HepG2 (cell line): Measurements from ENCODE around the gene RGS10. TPM values are rescaled to one million over a fixed set of nuclear protein-coding genes. Genes with fewer than 3 reads are reported as not detected.
A peak's percentile ranks its signal among the peaks of the same experiment; 100 is the strongest.

Experiments used
- ATAC-seq: fragments of 200-7000 bp; cut with Tn5 transposase; 3 replicates; pipeline ENCODE4 v1.9.1; 2020; ENCODE audit warnings: mild to moderate bottlenecking, moderate library complexity
- BruUV-seq: library from RNA; stranded (reverse); fragments of 400-500 nt; replicated peaks from 2 replicates; lab custom pipeline; 2021; lab: Mats Ljungman, UMichigan
- CTCF ChIA-PET: fragments of 300-600 bp; formaldehyde crosslinking; extraction: SDS; loops from one replicate; lab custom pipeline; 2021; ENCODE audit warnings: low total read pairs, inconsistent platforms, low intra/inter-chr PET ratio; lab: Yijun Ruan, JAX
- POLR2A ChIA-PET: fragments of 350-600 bp; sonication (Branson Sonifier 250); formaldehyde crosslinking; loops from one replicate; lab custom pipeline; 2020; ENCODE audit warnings: antibody characterized with exemption, inconsistent platforms; lab: Yijun Ruan, JAX
- DNase-seq: peaks from one replicate; pipeline ENCODE4 v3.0.0-alpha.2; 2015; ENCODE audit warnings: low spot score
- FAIRE-seq: peaks from 3 replicates; lab custom pipeline; 2011; peaks lifted over from hg19 to GRCh38; lab: Jason Lieb, UNC
- H2AFZ ChIP-seq: one replicate; pipeline ENCODE4 v1.6.1; 2011; ENCODE audit warnings: low read length, inconsistent platforms
- H3K27ac ChIP-seq: fragments of 300-600 bp; 3 replicates; pipeline ENCODE4 v1.8.0; 2011; ENCODE audit warnings: mixed run types, mild to moderate bottlenecking, mixed read lengths, low read length, inconsistent platforms; ENCODE audit not compliant: insufficient read depth; ENCODE audit errors: extremely low read length
- H3K27me3 ChIP-seq, 2 experiments: fragments of 200-600 bp in 1 of 2; 2 replicates in 1 of 2; 3 replicates in 1 of 2; pipeline versions ENCODE4 v1.6.0 to v1.8.0; 2011; ENCODE audit warnings: low read length in 2 of 2, mild to moderate bottlenecking in 2 of 2, moderate library complexity in 2 of 2, inconsistent platforms in 1 of 2; ENCODE audit not compliant: insufficient read depth in 2 of 2, control insufficient read depth in 1 of 2
- H3K36me3 ChIP-seq, 2 experiments: fragments of 200-600 bp in 1 of 2; replicated peaks in 1 of 2; 2 replicates in 1 of 2; 3 replicates in 1 of 2; pipeline versions ENCODE4 v1.5.1 to v1.8.0; 2011; ENCODE audit warnings: low read length in 2 of 2, inconsistent platforms in 1 of 2; ENCODE audit not compliant: insufficient read depth in 2 of 2, control insufficient read depth in 1 of 2
- H3K4me1 ChIP-seq: 2 replicates; pipeline ENCODE4 v1.5.1; 2012; ENCODE audit warnings: low read length, inconsistent platforms; ENCODE audit not compliant: insufficient read depth
- H3K4me2 ChIP-seq: 2 replicates; pipeline ENCODE4 v1.6.0; 2011; ENCODE audit warnings: low read depth, low read length, inconsistent platforms
- H3K4me3 ChIP-seq, 3 experiments: fragments of 200-600 bp in 1 of 3; sonication (generic), shearing (Covaris generic) in 1 of 3; replicated peaks in 1 of 3; 2 replicates each; pipeline ENCODE4 v1.5.1; 2011 to 2016; ENCODE audit warnings: low read length in 3 of 3, inconsistent platforms in 2 of 3, low read depth in 2 of 3, mild to moderate bottlenecking in 2 of 3, control low read depth in 1 of 3, mixed read lengths in 1 of 3; ENCODE audit not compliant: insufficient read depth in 1 of 3
- H3K79me2 ChIP-seq: one replicate; pipeline ENCODE4 v1.6.1; 2011; ENCODE audit warnings: low read length, inconsistent platforms; ENCODE audit not compliant: insufficient read depth
- H3K9ac ChIP-seq: 2 replicates; pipeline ENCODE4 v1.6.0; 2011; ENCODE audit warnings: mild to moderate bottlenecking, low read depth, low read length, inconsistent platforms; ENCODE audit not compliant: insufficient read depth
- H3K9me3 ChIP-seq: 2 replicates; pipeline ENCODE4 v1.5.1; 2012; ENCODE audit warnings: mild to moderate bottlenecking, low read length
- H4K20me1 ChIP-seq: 2 replicates; pipeline ENCODE4 v1.6.0; 2011; ENCODE audit warnings: inconsistent platforms, mild to moderate bottlenecking, low read length, moderate library complexity; ENCODE audit not compliant: insufficient read depth
- NR2F1 ChIP-seq, 2 experiments: fragments of 450-650 bp in 1 of 2; formaldehyde crosslinking in 1 of 2; IDR thresholded peaks; 2 replicates each; pipeline versions ENCODE4 v1.5.0 to v1.6.1; 2016 to 2020; ENCODE audit warnings: mild to moderate bottlenecking in 1 of 2, missing compliant biosample characterization in 1 of 2, missing genetic modification reagents in 1 of 2, moderate library complexity in 1 of 2
- NR2F6 ChIP-seq, 2 experiments: IDR thresholded peaks; 2 replicates each; pipeline ENCODE4 v1.6.1; 2016; ENCODE audit warnings: antibody characterized with exemption in 1 of 2, mild to moderate bottlenecking in 1 of 2
- PREB ChIP-seq: sonication (generic); formaldehyde crosslinking; IDR thresholded peaks from 2 replicates; pipeline ENCODE4 v1.4.0; 2020; ENCODE audit warnings: missing genetic modification reagents
- RARA ChIP-seq: IDR thresholded peaks from 2 replicates; pipeline ENCODE4 v1.6.1; 2016; ENCODE audit warnings: missing genetic modification reagents, missing compliant biosample characterization
- ZFY ChIP-seq: sonication (generic); formaldehyde crosslinking; IDR thresholded peaks from 2 replicates; pipeline ENCODE4 v1.4.0; 2020; ENCODE audit warnings: missing genetic modification reagents
- ZNF713 ChIP-seq: sonication (generic); formaldehyde crosslinking; IDR thresholded peaks from 2 replicates; pipeline ENCODE4 v1.4.0; 2020; ENCODE audit warnings: mild to moderate bottlenecking, missing genetic modification reagents
- WGBS: methylation state at CpG from one replicate; pipeline ENCODE4 v1.1.6; 2017; ENCODE audit warnings: low lambda C conversion rate; 5-methylcytosine and 5-hydroxymethylcytosine counted together
- in situ Hi-C: cut with HindIII; loops from 2 replicates; pipeline ENCODE4 v1.10.0; 2017; ENCODE audit warnings: low pct_unique_long_range_greater_than_20kb; ENCODE audit not compliant: extremely low pct_ligation_motif_present
- intact Hi-C: fragments of 100-400 bp; cut with micrococcal nuclease; formaldehyde crosslinking; loops from one replicate; pipeline ENCODE4 v1.10.0; 2022; ENCODE audit not compliant: unreplicated experiment
- polyA plus RNA-seq, 8 experiments: library from polyadenylated mRNA; depleted of rRNA in 3 of 8; stranded (reverse) in 7 of 8; unstranded in 1 of 8; fragments of >200 nt; fragmentation: Illumina TruSeq in 4 of 8; extraction: Trizol in 4 of 8; gene quantifications; 2 replicates each; pipeline versions ENCODE4 v1.2.1 to v1.2.3, GENCODE V29; 2011 to 2016; ENCODE audit warnings: low read depth in 4 of 8, missing spikeins in 1 of 8, mixed read lengths in 1 of 8; ENCODE audit not compliant: insufficient read depth in 1 of 8
- total RNA-seq, 5 experiments: library from RNA; depleted of rRNA; stranded (reverse); fragments of >200 nt; fragmentation: Illumina TruSeq; extraction: Trizol; gene quantifications; 2 replicates each; pipeline ENCODE4 v1.2.3, GENCODE V29; 2016; ENCODE audit warnings: low read depth in 1 of 5
- TF ChIP-seq, protein P1 (sequence below): sonication (generic); formaldehyde crosslinking; IDR thresholded peaks from 2 replicates; pipeline ENCODE4 v1.8.0; 2022; ENCODE audit warnings: mild to moderate bottlenecking, missing genetic modification reagents; ENCODE audit not compliant: insufficient replicate concordance

The RGS10 gene
- total and polyA plus RNA-seq, 2 of the 13 experiments (the other 11 are each of a cell fraction or from before 2014, with no cell fraction given): 1.7 to 5.1 TPM

DNA sequence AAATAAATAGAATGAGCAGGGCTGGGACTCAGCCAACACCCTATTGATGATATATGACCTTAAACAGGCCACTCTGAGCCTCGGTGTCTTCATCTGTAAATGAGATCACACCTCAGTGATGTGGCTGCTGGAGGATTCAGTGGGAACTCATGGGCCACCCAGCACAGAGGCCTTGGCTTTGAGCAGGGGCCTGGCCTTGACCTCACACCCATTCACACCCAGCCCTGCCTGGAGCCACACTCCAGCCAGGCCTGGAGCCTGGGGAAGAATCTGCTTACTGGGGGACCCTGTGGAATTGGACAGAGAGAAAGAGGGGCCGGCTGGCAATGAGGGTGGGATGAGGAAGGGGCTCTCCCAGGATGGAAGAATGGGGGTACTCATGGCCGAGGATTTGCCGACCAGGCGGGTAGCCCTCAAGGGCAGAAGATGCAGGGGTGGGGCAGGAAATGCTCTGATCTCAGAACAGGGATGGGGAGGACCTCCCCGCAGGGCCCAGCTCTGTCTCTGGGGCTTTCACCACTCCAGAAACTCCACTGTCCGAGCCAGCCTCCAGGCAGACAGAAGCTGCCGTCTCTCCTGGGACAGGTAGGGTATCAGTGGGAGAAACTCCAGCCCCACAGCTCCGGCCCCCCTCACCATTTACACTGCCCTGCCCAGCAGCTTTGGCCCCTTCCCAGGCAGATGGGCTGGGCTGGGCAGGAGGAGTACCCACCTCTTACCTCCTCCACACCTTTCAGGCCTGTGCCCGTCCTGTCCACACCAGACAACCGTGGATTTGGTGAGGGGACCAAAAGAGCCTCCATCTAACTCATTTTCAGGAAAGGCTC, 81.9 kb downstream of the RGS10 start:
- DNase-seq (no peak), ATAC-seq (peak; percentile 55), FAIRE-seq (no peak)
- Histone ChIP-seq H3K4me2 (no peak overlapping the region), H3K4me1 (peaks cover 12% of the 10 kb centered on the region), H4K20me1 (no peaks in the 10 kb centered on the region), H3K27ac (no peak overlapping the region), H3K79me2 (no peaks in the 10 kb centered on the region), H3K4me3 (no peak overlapping the region), H3K36me3 (no peaks in the 10 kb centered on the region), H2AFZ (no peak overlapping the region), H3K9ac (no peak overlapping the region), H3K9me3 (no peaks in the 10 kb centered on the region), H3K27me3 (peaks cover 0 to 3% of the 10 kb centered on the region in 2 experiments; a peak in 1 of 5 replicates)
- ChIA-PET POLR2A (no interaction called here), CTCF (no interaction called here)
- BruUV-seq: no TSS peak
- WGBS: 37% methylated on average over 7 of the region's 11 CpGs
- intact Hi-C loops: no loop called here
- TF ChIP-seq RARA (CRISPR knock-in tag) (peak; percentile 66), ZFY (CRISPR knock-in tag) (peak; percentile 17; the same call in 1 of the 2 replicates), PREB (CRISPR knock-in tag) (no peak), NR2F1 (CRISPR knock-in tag; IDR thresholded peaks at IDR 0.05) (peak in 1 of 2 experiments; percentile 27; a peak in 1 of 4 replicates), ZNF713 (no peak), NR2F6 (IDR thresholded peaks at IDR 0.05) (0 out of 2 replicates have a peak, but pooled peaks have one; percentile 36), NR2F6 (CRISPR knock-in tag; IDR thresholded peaks at IDR 0.05) (0 out of 2 replicates have a peak, but pooled peaks have one; percentile 40)
- TF ChIP-seq, protein P1, sequence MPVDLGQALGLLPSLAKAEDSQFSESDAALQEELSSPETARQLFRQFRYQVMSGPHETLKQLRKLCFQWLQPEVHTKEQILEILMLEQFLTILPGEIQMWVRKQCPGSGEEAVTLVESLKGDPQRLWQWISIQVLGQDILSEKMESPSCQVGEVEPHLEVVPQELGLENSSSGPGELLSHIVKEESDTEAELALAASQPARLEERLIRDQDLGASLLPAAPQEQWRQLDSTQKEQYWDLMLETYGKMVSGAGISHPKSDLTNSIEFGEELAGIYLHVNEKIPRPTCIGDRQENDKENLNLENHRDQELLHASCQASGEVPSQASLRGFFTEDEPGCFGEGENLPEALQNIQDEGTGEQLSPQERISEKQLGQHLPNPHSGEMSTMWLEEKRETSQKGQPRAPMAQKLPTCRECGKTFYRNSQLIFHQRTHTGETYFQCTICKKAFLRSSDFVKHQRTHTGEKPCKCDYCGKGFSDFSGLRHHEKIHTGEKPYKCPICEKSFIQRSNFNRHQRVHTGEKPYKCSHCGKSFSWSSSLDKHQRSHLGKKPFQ (CRISPR knock-in tag): peak; percentile 72
- TF ChIP-seq, all 625 proteins: peak for 5
- in situ Hi-C loops: no loop called here
